Activated T-cell treated with anti-CD3 and anti-CD28 coated beads for 4 hours (primary cell): ENCODE measurements around the gene PTPRN2.
"Not testable (repeated sequence)": the region's sequence is repeated elsewhere in the genome, so short reads cannot be mapped to it uniquely, and the experiment has no call there.

Experiments used
- DNase-seq: peaks from one replicate; pipeline ENCODE4 v3.0.0-alpha.2; 2020

The PTPRN2 gene

GRCh38 chr7:157927313-157927925, 660.2 kb downstream of the PTPRN2 start:
- no peak for DNase-seq

- no peak for DNase-seq
Measured at GRCh38 chr7:157926521-157927150, 661.0 kb downstream of the PTPRN2 start.

GRCh38 chr7:157926107-157926506, 661.5 kb downstream of the PTPRN2 start:
- no peak for DNase-seq

- DNase-seq: no peak
Measured at GRCh38 chr7:157925383-157925875, 662.2 kb downstream of the PTPRN2 start.

- no peak for DNase-seq
Measured at GRCh38 chr7:157923903-157924630, 663.6 kb downstream of the PTPRN2 start.

GRCh38 chr7:157922576-157922975, 665.0 kb downstream of the PTPRN2 start:
- DNase-seq: no peak

- no peak for DNase-seq
Measured at GRCh38 chr7:157918326-157919080, 669.1 kb downstream of the PTPRN2 start.

- no peak for DNase-seq
Measured at GRCh38 chr7:157916946-157917640, 670.5 kb downstream of the PTPRN2 start.

- DNase-seq: no peak
Measured at GRCh38 chr7:157910446-157910845, 677.2 kb downstream of the PTPRN2 start.

GRCh38 chr7:157910045-157910444, 677.6 kb downstream of the PTPRN2 start:
- DNase-seq: not testable (repeated sequence)

- no peak for DNase-seq
Measured at GRCh38 chr7:157909370-157909769, 678.3 kb downstream of the PTPRN2 start.

- DNase-seq: no peak
Measured at GRCh38 chr7:157908006-157908782, 679.4 kb downstream of the PTPRN2 start.

GRCh38 chr7:157907091-157907490, 680.5 kb downstream of the PTPRN2 start:
- DNase-seq: no peak

- DNase-seq: no peak
Measured at GRCh38 chr7:157906583-157906982, 681.0 kb downstream of the PTPRN2 start.

- no peak for DNase-seq
Measured at GRCh38 chr7:157905651-157906461, 681.8 kb downstream of the PTPRN2 start.

GRCh38 chr7:157904866-157905570, 682.6 kb downstream of the PTPRN2 start:
- no peak for DNase-seq

- DNase-seq: no peak
Measured at GRCh38 chr7:157904211-157904865, 683.3 kb downstream of the PTPRN2 start.

- DNase-seq: no peak
Measured at GRCh38 chr7:157903710-157904109, 683.9 kb downstream of the PTPRN2 start.

- DNase-seq: no peak
Measured at GRCh38 chr7:157903296-157903695, 684.3 kb downstream of the PTPRN2 start.
